ENCODE results near the gene ROBO3. TPM values are rescaled to one million over a fixed set of nuclear protein-coding genes. Genes with fewer than 3 reads are reported as not detected.

ROBO3 gene
- total RNA-seq, 1 donor, result 18.1 TPM

GRCh38 chr11:124823512-124824376 is 41.5 kb upstream of the ROBO3 start:
- no peak for DNase-seq (ENCODE audit: insufficient read length, low spot score, missing footprints)
- no peaks in the 10 kb centered on the region for H3K9me3 ChIP-seq (ENCODE audit: low read depth, low read length)
- peaks cover 27% of the 10 kb centered on the region for H3K27me3 ChIP-seq (ENCODE audit: insufficient read depth, low read length)

GRCh38 chr11:124825876-124826275 is 39.4 kb upstream of the ROBO3 start:
- no peak overlapping the region for H3K4me3 ChIP-seq (ENCODE audit: insufficient read depth, low read length)
- no peak overlapping the region for H3K27ac ChIP-seq (ENCODE audit: low read depth, low read length)
- TF ChIP-seq CTCF (IDR thresholded peaks at IDR 0.05; ENCODE audit: extremely low read depth, low read depth, low read length), result no peak
- no peak overlapping the region for H3K4me2 ChIP-seq (ENCODE audit: insufficient read depth, low read length)
- no peak overlapping the region for H2AFZ ChIP-seq (ENCODE audit: low read length)
- no peaks in the 10 kb centered on the region for H3K4me1 ChIP-seq (ENCODE audit: insufficient read depth, low read length)
- H3K79me2 ChIP-seq (ENCODE audit: insufficient read depth, low read length), result no peaks in the 10 kb centered on the region
- H4K20me1 ChIP-seq (ENCODE audit: insufficient read depth, low read length), result no peaks in the 10 kb centered on the region
- no peaks in the 10 kb centered on the region for H3K36me3 ChIP-seq (ENCODE audit: insufficient read depth, low read length)
- no peaks in the 10 kb centered on the region for H3K9me3 ChIP-seq (ENCODE audit: low read depth, low read length)
- no peak for DNase-seq (ENCODE audit: insufficient read length, low spot score, missing footprints)
- H3K27me3 ChIP-seq (ENCODE audit: insufficient read depth, low read length), result peaks cover 21% of the 10 kb centered on the region

More at GRCh38 chr11:124823512-124824376, 41.5 kb upstream of the ROBO3 start:
- no peaks in the 10 kb centered on the region for H4K20me1 ChIP-seq (ENCODE audit: insufficient read depth, low read length)
- TF ChIP-seq CTCF (IDR thresholded peaks at IDR 0.05; ENCODE audit: extremely low read depth, low read depth, low read length), result no peak
- H3K4me3 ChIP-seq (ENCODE audit: insufficient read depth, low read length), result no peak overlapping the region
- H3K79me2 ChIP-seq (ENCODE audit: insufficient read depth, low read length), result no peaks in the 10 kb centered on the region
- no peaks in the 10 kb centered on the region for H3K36me3 ChIP-seq (ENCODE audit: insufficient read depth, low read length)
- H2AFZ ChIP-seq (ENCODE audit: low read length), result no peak overlapping the region
- H3K4me1 ChIP-seq (ENCODE audit: insufficient read depth, low read length), result no peaks in the 10 kb centered on the region
- no peak overlapping the region for H3K4me2 ChIP-seq (ENCODE audit: insufficient read depth, low read length)
- no peak overlapping the region for H3K27ac ChIP-seq (ENCODE audit: low read depth, low read length)

- Histone ChIP-seq H3K4me1 (ENCODE audit: insufficient read depth, low read length) (no peaks in the 10 kb centered on the region), H2AFZ (ENCODE audit: low read length) (no peak overlapping the region), H4K20me1 (ENCODE audit: insufficient read depth, low read length) (no peaks in the 10 kb centered on the region), H3K4me3 (ENCODE audit: insufficient read depth, low read length) (no peak overlapping the region), H3K9me3 (ENCODE audit: low read depth, low read length) (no peaks in the 10 kb centered on the region), H3K27me3 (ENCODE audit: insufficient read depth, low read length) (peaks cover 12% of the 10 kb centered on the region), H3K27ac (ENCODE audit: low read depth, low read length) (no peak overlapping the region), H3K4me2 (ENCODE audit: insufficient read depth, low read length) (no peak overlapping the region), H3K36me3 (ENCODE audit: insufficient read depth, low read length) (no peaks in the 10 kb centered on the region), H3K79me2 (ENCODE audit: insufficient read depth, low read length) (no peaks in the 10 kb centered on the region)
- DNase-seq (ENCODE audit: insufficient read length, low spot score, missing footprints), result no peak
- TF ChIP-seq CTCF (IDR thresholded peaks at IDR 0.05; ENCODE audit: extremely low read depth, low read depth, low read length), result no peak
Measured at GRCh38 chr11:124829986-124830385, 35.2 kb upstream of the ROBO3 start.

- TF ChIP-seq CTCF (IDR thresholded peaks at IDR 0.05; ENCODE audit: extremely low read depth, low read depth, low read length), result no peak
Measured at GRCh38 chr11:124830749-124831148, 34.5 kb upstream of the ROBO3 start.

More at GRCh38 chr11:124830749-124831148, 34.5 kb upstream of the ROBO3 start:
- Histone ChIP-seq H2AFZ (ENCODE audit: low read length) (no peak overlapping the region), H3K4me2 (ENCODE audit: insufficient read depth, low read length) (no peak overlapping the region), H3K4me1 (ENCODE audit: insufficient read depth, low read length) (no peaks in the 10 kb centered on the region), H3K27me3 (ENCODE audit: insufficient read depth, low read length) (peaks cover 12% of the 10 kb centered on the region), H4K20me1 (ENCODE audit: insufficient read depth, low read length) (no peaks in the 10 kb centered on the region), H3K36me3 (ENCODE audit: insufficient read depth, low read length) (no peaks in the 10 kb centered on the region), H3K79me2 (ENCODE audit: insufficient read depth, low read length) (no peaks in the 10 kb centered on the region), H3K9me3 (ENCODE audit: low read depth, low read length) (no peaks in the 10 kb centered on the region), H3K4me3 (ENCODE audit: insufficient read depth, low read length) (no peak overlapping the region), H3K27ac (ENCODE audit: low read depth, low read length) (no peak overlapping the region)
- no peak for DNase-seq (ENCODE audit: insufficient read length, low spot score, missing footprints)
